Progenitor cell of endocrine pancreas (in vitro differentiated cells): Measurements from ENCODE around the gene RGS3. TPM values are rescaled to one million over a fixed set of nuclear protein-coding genes. Genes with fewer than 3 reads are reported as not detected.

Source experiments
- DNase-seq: peaks from one replicate; pipeline ENCODE4 v3.0.0; 2021; ENCODE audit warnings: low spot score; ENCODE audit not compliant: unreplicated experiment
- H3K27ac Mint-ChIP-seq: 2 replicates; pipeline ENCODE4 v1.8.0; 2021; ENCODE audit warnings: mild to moderate bottlenecking, moderate library complexity, mixed read lengths
- H3K27me3 Mint-ChIP-seq: 2 replicates; pipeline ENCODE4 v1.8.0; 2021; ENCODE audit warnings: mixed read lengths
- H3K36me3 Mint-ChIP-seq: 2 replicates; pipeline ENCODE4 v1.8.0; 2022; ENCODE audit warnings: mixed read lengths; ENCODE audit not compliant: insufficient read depth
- H3K4me1 Mint-ChIP-seq: 2 replicates; pipeline ENCODE4 v1.8.0; 2021; ENCODE audit warnings: low read depth, mixed read lengths
- H3K4me3 Mint-ChIP-seq: 2 replicates; pipeline ENCODE4 v1.8.0; 2021; ENCODE audit warnings: low read depth, mild to moderate bottlenecking, moderate library complexity, mixed read lengths
- H3K9me3 Mint-ChIP-seq: 2 replicates; pipeline ENCODE4 v1.8.0; 2021; ENCODE audit warnings: low read depth, mixed read lengths
- CTCF ChIP-seq: fragments of 200-600 bp; sonication (generic); IDR thresholded peaks from one replicate; pipeline ENCODE4 v1.5.0; 2021; ENCODE audit warnings: antibody characterized with exemption, mild to moderate bottlenecking; ENCODE audit not compliant: unreplicated experiment
- total RNA-seq: library from RNA; stranded (reverse); gene quantifications from 2 replicates; pipeline ENCODE4 v1.2.1, GENCODE V29; 2021

RGS3 gene
- total RNA-seq, 1 donor from 2014 or later, result 39.3 TPM

GRCh38 chr9:113465599-113466140 is 2.1 kb downstream of the RGS3 start:
- Mint-ChIP-seq H3K9me3 (no peaks in the 10 kb centered on the region), H3K4me1 (peaks cover 35% of the 10 kb centered on the region), H3K27me3 (peaks cover 16% of the 10 kb centered on the region), H3K36me3 (peaks cover 2% of the 10 kb centered on the region), H3K27ac (no peak overlapping the region), H3K4me3 (no peak overlapping the region)
- TF ChIP-seq CTCF, result no peak
- no peak for DNase-seq

GRCh38 chr9:113467183-113467582 is 3.7 kb downstream of the RGS3 start:
- Mint-ChIP-seq H3K36me3 (peaks cover 3% of the 10 kb centered on the region), H3K9me3 (no peaks in the 10 kb centered on the region), H3K27ac (no peak overlapping the region), H3K4me3 (no peak overlapping the region), H3K27me3 (peaks cover 7% of the 10 kb centered on the region), H3K4me1 (peaks cover 35% of the 10 kb centered on the region)
- no peak for DNase-seq
- no peak for TF ChIP-seq CTCF

GRCh38 chr9:113468716-113469448 is 5.4 kb downstream of the RGS3 start:
- no peak overlapping the region for H3K27ac Mint-ChIP-seq
- TF ChIP-seq CTCF, result no peak
- no peak for DNase-seq

GRCh38 chr9:113471143-113471542 is 7.6 kb downstream of the RGS3 start:
- no peaks in the 10 kb centered on the region for H3K27me3 Mint-ChIP-seq
- peaks cover 4% of the 10 kb centered on the region for H3K36me3 Mint-ChIP-seq
- DNase-seq, result no peak
- no peak overlapping the region for H3K4me3 Mint-ChIP-seq
- no peaks in the 10 kb centered on the region for H3K9me3 Mint-ChIP-seq
- H3K27ac Mint-ChIP-seq, result no peak overlapping the region
- H3K4me1 Mint-ChIP-seq, result peaks cover 11% of the 10 kb centered on the region
- no peak for TF ChIP-seq CTCF

More at GRCh38 chr9:113468716-113469448, 5.4 kb downstream of the RGS3 start:
- Mint-ChIP-seq H3K9me3 (no peaks in the 10 kb centered on the region), H3K27me3 (no peaks in the 10 kb centered on the region), H3K4me1 (peaks cover 29% of the 10 kb centered on the region), H3K36me3 (peaks cover 3% of the 10 kb centered on the region), H3K4me3 (no peak overlapping the region)

- no peak overlapping the region for H3K27ac Mint-ChIP-seq
- no peaks in the 10 kb centered on the region for H3K27me3 Mint-ChIP-seq
- peaks cover 11% of the 10 kb centered on the region for H3K4me1 Mint-ChIP-seq
- H3K4me3 Mint-ChIP-seq, result no peak overlapping the region
- no peak for TF ChIP-seq CTCF
- H3K9me3 Mint-ChIP-seq, result no peaks in the 10 kb centered on the region
- DNase-seq, result no peak
- H3K36me3 Mint-ChIP-seq, result peaks cover 5% of the 10 kb centered on the region
Observed at GRCh38 chr9:113471566-113471965, 8.0 kb downstream of the RGS3 start.
